GM23338 (cell line): ENCODE data around the gene CCDC97.

Source experiments
- CREB1 ChIP-seq: fragments of 250-450 bp; sonication (Bioruptor Pico); IDR thresholded peaks from 2 replicates; pipeline ENCODE4 v1.5.0; 2020; ENCODE audit warnings: low read depth, mild to moderate bottlenecking, moderate library complexity
- CTCF ChIP-seq, 2 experiments: fragments of 200-600 bp in 1 of 2; sonication (generic) in 1 of 2; conservative IDR thresholded peaks; 2 replicates each; pipeline versions ENCODE4 v1.5.1 to v1.6.1; 2016 to 2017; ENCODE audit warnings: antibody characterized with exemption in 2 of 2, low read depth in 2 of 2, mild to moderate bottlenecking in 2 of 2, moderate library complexity in 1 of 2
- EZH2 ChIP-seq: fragments of 200-600 bp; sonication (generic); IDR thresholded peaks from one replicate; pipeline ENCODE4 v1.8.0; 2017; ENCODE audit warnings: antibody characterized with exemption, mild to moderate bottlenecking, low read depth; ENCODE audit not compliant: unreplicated experiment
- JUNB ChIP-seq: IDR thresholded peaks from one replicate; pipeline ENCODE4 v1.6.1; 2016; ENCODE audit warnings: antibody characterized with exemption; ENCODE audit not compliant: unreplicated experiment
- NANOG ChIP-seq: IDR thresholded peaks from 2 replicates; pipeline ENCODE4 v1.6.1; 2016; ENCODE audit warnings: antibody characterized with exemption, borderline replicate concordance
- POLR2AphosphoS5 ChIP-seq: IDR thresholded peaks from 2 replicates; pipeline ENCODE4 v1.6.1; 2016; ENCODE audit warnings: antibody characterized with exemption, low read depth
- REST ChIP-seq: IDR thresholded peaks from one replicate; pipeline ENCODE4 v1.6.1; 2018; ENCODE audit warnings: antibody characterized with exemption; ENCODE audit not compliant: unreplicated experiment
- STAT1 ChIP-seq: IDR thresholded peaks from one replicate; pipeline ENCODE4 v1.6.1; 2016; ENCODE audit warnings: antibody characterized with exemption; ENCODE audit not compliant: unreplicated experiment
- ZNF114 ChIP-seq: fragments of 250-450 bp; sonication (Bioruptor Pico); IDR thresholded peaks from 2 replicates; pipeline ENCODE4 v1.5.0; 2020; ENCODE audit warnings: mild to moderate bottlenecking, moderate library complexity
- ZNF331 ChIP-seq: fragments of 250-450 bp; sonication (Bioruptor Pico); IDR thresholded peaks from 2 replicates; pipeline ENCODE4 v1.5.0; 2020; ENCODE audit warnings: low read depth, mild to moderate bottlenecking, moderate library complexity

GRCh38 chr19:41320568-41320967 lies 10.6 kb downstream of the CCDC97 start:
- no peak for TF ChIP-seq CTCF (conservative IDR thresholded peaks at IDR 0.05; ENCODE audit: low read depth in 2 of 2)
- TF ChIP-seq EZH2, result no peak
- TF ChIP-seq REST, result no peak
- TF ChIP-seq ZNF114 (CRISPR knock-in tag), result no peak
- TF ChIP-seq CREB1, result no peak
- TF ChIP-seq JUNB, result no peak
- TF ChIP-seq POLR2AphosphoS5, result no peak
- no peak for TF ChIP-seq STAT1
- TF ChIP-seq NANOG, result no peak
- no peak for TF ChIP-seq ZNF331 (CRISPR knock-in tag)
